Stimulated activated memory B cell treated with anti-CD40 and anti-IgM and Interleukin-4, amounts not matched to agents 10 μg/mL and 1 μg/mL and 100 μg/mL, for 72 hours (primary cell): ENCODE measurements around the gene MDP1.
A peak's percentile ranks its signal among the peaks of the same experiment; 100 is the strongest.

ENCODE experiments used
- ATAC-seq: fragments of 150-1000 bp; cut with Tn5 transposase; 2 replicates; pipeline ENCODE4 v1.10.0; 2021
- H3K27ac Mint-ChIP-seq: one replicate; pipeline ENCODE4 v1.8.0; 2022; ENCODE audit warnings: mild to moderate bottlenecking, mixed read lengths
- H3K27me3 Mint-ChIP-seq: one replicate; pipeline ENCODE4 v1.8.0; 2022; ENCODE audit warnings: mixed read lengths
- H3K36me3 Mint-ChIP-seq: one replicate; pipeline ENCODE4 v1.8.0; 2022; ENCODE audit warnings: mixed read lengths
- H3K4me1 Mint-ChIP-seq: one replicate; pipeline ENCODE4 v1.8.0; 2022; ENCODE audit warnings: mixed read lengths
- H3K4me3 Mint-ChIP-seq: one replicate; pipeline ENCODE4 v1.8.0; 2022; ENCODE audit warnings: mild to moderate bottlenecking, moderate library complexity, mixed read lengths
- H3K9me3 Mint-ChIP-seq: one replicate; pipeline ENCODE4 v1.8.0; 2022; ENCODE audit warnings: mixed read lengths

The MDP1 gene

DNA sequence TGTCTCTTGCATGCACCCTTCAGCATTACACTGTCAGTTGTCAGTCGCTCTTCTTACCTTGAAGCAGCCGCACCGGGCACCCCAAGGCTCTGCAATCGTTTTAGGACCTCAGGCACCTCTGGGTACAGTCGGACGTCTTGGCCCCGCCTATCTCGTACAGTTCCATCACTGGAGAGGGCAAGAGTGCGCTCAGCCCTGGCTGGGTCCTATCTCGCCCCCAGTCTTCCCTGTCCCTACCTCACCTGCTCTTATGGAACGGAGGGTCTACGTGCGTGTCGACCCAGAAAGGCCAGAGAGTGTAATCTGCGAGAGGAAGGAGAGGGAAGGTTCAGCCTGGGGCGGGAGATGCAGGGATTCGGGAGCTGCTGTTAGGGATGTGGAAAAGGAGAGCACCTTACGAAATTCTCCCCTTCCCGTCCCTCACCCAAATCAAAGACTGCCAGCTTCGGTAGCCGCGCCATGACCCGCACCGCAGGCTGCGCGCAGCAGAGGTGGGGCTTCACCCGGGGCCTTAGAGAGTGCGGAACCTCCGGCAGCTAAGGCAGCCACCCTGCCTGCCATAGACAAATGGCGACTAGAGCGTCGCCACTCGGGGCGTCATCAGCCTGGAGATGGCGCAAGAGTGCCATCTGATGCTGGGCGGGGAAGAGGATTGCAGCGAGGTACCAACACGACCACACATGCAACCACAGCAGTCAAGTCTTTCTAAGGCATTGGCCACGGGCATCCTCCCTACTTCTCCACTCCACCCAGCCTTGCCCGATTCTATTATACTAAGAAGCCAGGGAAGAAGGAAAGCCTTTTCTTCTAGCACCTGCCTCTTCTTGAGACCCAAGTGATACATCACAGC lies at the start of gene MDP1:
Gene MDP1 (minus strand): TSS at position 572 of the 850 bp plus-strand sequence. CDS start 111 bp downstream, at position 461.
- H3K4me1 Mint-ChIP-seq = peaks cover 44% of the 10 kb centered on the region
- H3K36me3 Mint-ChIP-seq = peaks cover 15% of the 10 kb centered on the region
- no peaks in the 10 kb centered on the region for H3K27me3 Mint-ChIP-seq
- H3K9me3 Mint-ChIP-seq = no peaks in the 10 kb centered on the region
- H3K4me3 Mint-ChIP-seq = peak within 1 kb of the TSS; percentile 93
- H3K27ac Mint-ChIP-seq = peak within 1 kb of the TSS; percentile 94
- peak; percentile 90 for ATAC-seq

DNA sequence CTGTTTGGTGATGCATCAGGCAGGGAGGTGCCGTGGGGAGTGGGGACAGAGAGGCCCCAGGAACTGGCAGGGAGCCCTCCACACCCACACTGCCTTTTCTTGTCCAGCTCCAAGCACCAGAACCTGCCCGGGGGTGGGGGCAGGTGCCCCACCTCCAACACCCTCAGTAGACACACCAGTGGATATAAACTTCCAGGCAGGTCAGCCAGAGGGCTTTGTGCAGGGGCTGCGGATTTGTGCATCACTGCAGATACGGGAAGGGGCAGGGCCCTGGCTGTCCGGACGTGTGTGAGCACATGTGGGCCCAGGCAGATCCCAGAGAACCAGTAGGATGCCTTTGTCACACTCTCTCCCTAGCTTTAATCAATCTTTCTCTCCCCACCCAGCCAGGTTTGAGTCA lies 48.4 kb upstream of the MDP1 start:
- Mint-ChIP-seq H3K9me3 (no peaks in the 10 kb centered on the region), H3K27ac (no peak overlapping the region), H3K36me3 (peaks cover 35% of the 10 kb centered on the region), H3K27me3 (no peaks in the 10 kb centered on the region), H3K4me1 (peaks cover 10% of the 10 kb centered on the region), H3K4me3 (no peak overlapping the region)
- no peak for ATAC-seq

DNA sequence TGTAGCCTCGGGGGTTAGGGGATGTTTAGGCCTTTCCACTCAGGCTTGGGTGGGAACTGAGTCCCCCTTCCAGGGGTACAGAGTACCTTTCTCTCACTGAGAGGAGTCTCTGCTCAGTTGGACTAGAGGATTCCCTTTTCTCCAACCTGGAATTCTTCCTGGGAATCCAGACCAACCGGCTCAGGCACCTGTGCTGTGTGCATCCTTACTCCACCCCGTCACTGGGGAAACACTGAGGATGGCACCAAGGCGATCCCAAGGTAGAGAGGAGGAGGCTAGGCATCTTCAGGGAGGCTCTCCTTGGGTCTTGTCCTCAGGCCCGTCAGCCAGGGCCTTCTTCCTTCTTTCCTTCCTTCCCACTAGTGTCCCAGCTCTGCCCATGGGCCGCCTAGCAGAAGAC lies 48.0 kb upstream of the MDP1 start:
- H3K9me3 Mint-ChIP-seq = no peaks in the 10 kb centered on the region
- ATAC-seq = no peak
- no peak overlapping the region for H3K27ac Mint-ChIP-seq
- peaks cover 33% of the 10 kb centered on the region for H3K36me3 Mint-ChIP-seq
- H3K27me3 Mint-ChIP-seq = no peaks in the 10 kb centered on the region
- H3K4me3 Mint-ChIP-seq = no peak overlapping the region
- peaks cover 10% of the 10 kb centered on the region for H3K4me1 Mint-ChIP-seq

DNA sequence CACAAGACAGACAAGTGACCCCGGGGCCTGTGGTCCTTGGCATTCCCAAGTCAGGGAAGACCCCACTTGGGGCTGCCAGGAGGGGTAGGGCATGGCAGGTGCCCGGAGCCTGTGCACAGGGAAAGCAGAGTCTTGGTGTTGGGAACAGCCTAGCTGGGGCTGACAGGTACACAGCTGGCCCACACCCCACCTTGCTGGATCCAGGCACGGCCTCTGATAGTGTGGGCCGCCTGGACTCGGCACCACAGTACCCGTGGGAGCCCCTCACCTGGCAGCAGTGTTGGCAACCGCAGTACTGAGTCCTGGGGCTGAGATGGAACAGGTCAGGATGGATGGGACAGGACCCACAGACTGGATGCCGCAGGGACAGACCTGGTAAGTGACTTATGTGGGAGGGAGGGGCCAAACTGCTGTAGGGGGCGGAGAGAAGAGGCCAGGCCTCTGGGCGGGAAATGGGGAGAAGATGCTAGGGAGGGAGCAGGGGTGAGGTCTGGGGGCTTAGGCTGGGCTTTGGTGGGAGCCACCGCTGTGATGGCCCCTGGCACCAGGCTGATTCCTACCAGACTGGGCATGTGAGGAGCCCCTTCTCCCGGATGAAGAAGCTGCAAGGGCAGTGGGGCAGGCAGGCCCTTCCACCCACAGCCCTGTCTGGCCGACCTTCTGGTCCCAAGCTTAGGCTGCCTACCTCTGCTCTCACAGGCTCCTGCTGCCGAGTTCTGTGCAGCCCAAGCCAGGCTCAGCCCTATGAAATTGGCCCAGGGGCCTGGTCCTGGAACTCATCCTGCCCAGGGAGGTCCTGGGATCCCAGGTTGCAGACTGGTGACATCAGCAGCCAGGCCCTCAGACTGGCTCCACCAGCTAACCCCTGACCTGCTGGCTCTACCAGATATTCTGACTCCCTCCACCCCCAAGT lies 47.2 kb upstream of the MDP1 start, which contains the start of gene TGM1:
Gene TGM1 (minus strand): TSS at position 357 of the 913 bp plus-strand sequence. CDS start 825 bp downstream, outside the sequence.
- peaks cover 10% of the 10 kb centered on the region for H3K4me1 Mint-ChIP-seq
- H3K36me3 Mint-ChIP-seq = peaks cover 33% of the 10 kb centered on the region
- ATAC-seq = no peak
- H3K9me3 Mint-ChIP-seq = no peaks in the 10 kb centered on the region
- no peak within 1 kb of the TSS for H3K4me3 Mint-ChIP-seq
- H3K27ac Mint-ChIP-seq = no peak within 1 kb of the TSS
- no peaks in the 10 kb centered on the region for H3K27me3 Mint-ChIP-seq

DNA sequence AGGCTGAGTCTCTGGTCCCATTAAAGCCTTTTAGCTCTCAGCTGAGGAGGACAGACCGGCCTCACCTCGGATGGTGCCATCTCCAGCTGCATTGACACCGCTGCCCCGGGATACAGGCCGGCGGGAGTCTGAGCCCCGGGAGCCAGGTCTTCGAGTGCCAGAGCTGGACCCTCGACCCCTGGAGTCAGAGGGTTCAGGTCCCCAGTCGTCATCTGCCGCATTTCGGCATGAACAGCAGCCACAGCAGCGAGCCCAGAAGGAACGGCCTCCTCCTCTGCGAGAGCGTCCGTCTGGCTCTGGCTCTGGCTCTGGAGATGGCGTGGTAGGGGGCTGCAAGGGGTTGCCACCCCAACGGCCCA lies 46.1 kb upstream of the MDP1 start:
- Mint-ChIP-seq H3K9me3 (no peaks in the 10 kb centered on the region), H3K4me3 (no peak overlapping the region), H3K27ac (no peak overlapping the region), H3K27me3 (no peaks in the 10 kb centered on the region), H3K36me3 (peaks cover 29% of the 10 kb centered on the region), H3K4me1 (peaks cover 5% of the 10 kb centered on the region)
- ATAC-seq = no peak

DNA sequence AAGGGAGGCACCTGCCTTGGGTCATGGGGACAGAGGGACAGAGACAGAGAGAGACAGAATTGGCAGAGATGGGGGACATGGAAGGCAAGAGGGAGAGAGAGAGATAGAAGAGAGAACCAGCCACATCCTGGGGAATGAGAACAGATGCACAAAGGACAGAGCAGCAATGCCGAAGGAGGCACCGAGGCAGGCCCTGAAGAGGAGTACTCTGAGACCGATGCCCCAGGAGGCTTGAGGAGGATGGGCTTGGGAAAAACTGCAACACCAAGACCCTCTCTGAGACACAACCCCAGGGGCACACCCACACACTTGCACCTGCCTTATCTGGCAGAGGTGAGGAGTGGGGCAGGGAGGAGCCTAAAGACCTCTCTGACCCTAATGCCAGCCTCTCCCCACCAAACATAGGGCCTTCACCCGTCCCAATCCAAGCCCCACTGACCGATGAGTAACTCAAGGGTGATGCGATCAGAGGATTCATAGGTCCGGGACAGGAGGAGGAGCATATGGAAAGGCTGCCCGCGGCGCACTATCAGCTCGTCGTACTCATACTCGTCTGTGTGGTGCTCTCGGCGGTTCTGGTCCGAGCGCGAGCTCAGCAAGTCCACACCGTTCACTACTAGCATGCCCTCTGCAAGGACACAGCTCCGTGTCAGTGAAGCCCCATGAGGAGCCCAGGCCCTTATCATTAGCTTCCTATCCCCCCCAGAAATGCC lies 45.5 kb upstream of the MDP1 start:
- Mint-ChIP-seq H3K27me3 (no peaks in the 10 kb centered on the region), H3K27ac (no peak overlapping the region), H3K36me3 (peaks cover 27% of the 10 kb centered on the region), H3K9me3 (no peaks in the 10 kb centered on the region), H3K4me1 (no peaks in the 10 kb centered on the region), H3K4me3 (no peak overlapping the region)
- no peak for ATAC-seq

DNA sequence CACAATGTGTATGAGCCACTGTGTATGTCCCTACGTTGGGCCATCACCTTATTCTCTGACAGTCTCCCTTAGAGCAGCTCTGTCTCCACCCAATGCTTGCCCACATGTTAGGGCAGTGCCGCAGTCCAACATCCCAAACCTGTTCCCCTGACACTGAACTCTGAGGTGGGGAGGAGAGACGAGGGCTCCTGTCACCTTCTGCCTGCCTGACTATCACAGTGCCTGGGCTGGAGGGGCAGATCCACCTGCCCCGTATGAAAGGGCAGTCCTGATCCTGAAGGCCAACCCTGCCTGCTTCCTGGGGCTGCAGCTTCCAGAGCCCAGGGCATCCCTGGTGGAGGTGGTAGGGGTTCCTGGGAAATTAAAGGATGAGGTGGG lies 44.9 kb upstream of the MDP1 start:
- H3K4me1 Mint-ChIP-seq = no peaks in the 10 kb centered on the region
- H3K27ac Mint-ChIP-seq = no peak overlapping the region
- ATAC-seq = no peak
- peaks cover 22% of the 10 kb centered on the region for H3K36me3 Mint-ChIP-seq
- H3K9me3 Mint-ChIP-seq = no peaks in the 10 kb centered on the region
- H3K4me3 Mint-ChIP-seq = no peak overlapping the region
- H3K27me3 Mint-ChIP-seq = no peaks in the 10 kb centered on the region

DNA sequence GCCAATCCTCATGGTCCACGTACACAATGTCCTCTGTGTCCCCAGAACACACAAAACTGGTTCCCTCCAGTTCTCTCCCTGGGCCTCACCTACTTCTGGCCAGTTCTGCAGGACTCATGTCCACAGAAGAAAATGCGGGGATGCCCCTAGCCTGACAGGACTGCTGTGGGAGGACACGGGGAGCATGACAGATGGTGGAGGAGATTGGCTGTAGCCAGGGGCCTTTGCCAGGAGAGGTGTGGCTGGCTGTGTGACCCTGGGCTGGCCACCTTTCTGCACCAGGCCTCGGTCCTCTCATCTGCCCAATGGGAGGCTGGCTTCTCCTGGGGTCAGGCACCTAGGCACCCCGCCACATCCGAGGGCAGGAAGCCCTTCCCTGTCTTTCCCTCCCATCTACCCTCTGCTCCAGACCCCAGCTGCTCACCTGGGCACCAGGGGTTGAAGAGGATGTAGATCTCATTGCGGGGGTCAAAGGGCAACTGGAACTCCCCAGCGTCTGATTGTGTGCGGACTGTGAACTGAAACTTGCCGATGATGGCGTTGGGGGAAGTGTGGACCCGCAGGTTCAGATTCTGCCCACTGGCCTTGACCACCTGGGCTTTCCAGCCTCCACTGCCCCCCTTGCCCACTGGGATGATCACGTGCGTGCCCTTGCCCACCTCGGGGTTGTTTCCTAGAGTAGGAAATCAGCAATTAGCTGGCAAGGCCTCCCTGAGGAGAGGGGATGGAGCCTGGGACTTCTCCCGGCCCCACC lies 44.3 kb upstream of the MDP1 start:
- no peak overlapping the region for H3K4me3 Mint-ChIP-seq
- no peak for ATAC-seq
- no peaks in the 10 kb centered on the region for H3K9me3 Mint-ChIP-seq
- no peaks in the 10 kb centered on the region for H3K4me1 Mint-ChIP-seq
- no peaks in the 10 kb centered on the region for H3K27me3 Mint-ChIP-seq
- peaks cover 22% of the 10 kb centered on the region for H3K36me3 Mint-ChIP-seq
- H3K27ac Mint-ChIP-seq = no peak overlapping the region

DNA sequence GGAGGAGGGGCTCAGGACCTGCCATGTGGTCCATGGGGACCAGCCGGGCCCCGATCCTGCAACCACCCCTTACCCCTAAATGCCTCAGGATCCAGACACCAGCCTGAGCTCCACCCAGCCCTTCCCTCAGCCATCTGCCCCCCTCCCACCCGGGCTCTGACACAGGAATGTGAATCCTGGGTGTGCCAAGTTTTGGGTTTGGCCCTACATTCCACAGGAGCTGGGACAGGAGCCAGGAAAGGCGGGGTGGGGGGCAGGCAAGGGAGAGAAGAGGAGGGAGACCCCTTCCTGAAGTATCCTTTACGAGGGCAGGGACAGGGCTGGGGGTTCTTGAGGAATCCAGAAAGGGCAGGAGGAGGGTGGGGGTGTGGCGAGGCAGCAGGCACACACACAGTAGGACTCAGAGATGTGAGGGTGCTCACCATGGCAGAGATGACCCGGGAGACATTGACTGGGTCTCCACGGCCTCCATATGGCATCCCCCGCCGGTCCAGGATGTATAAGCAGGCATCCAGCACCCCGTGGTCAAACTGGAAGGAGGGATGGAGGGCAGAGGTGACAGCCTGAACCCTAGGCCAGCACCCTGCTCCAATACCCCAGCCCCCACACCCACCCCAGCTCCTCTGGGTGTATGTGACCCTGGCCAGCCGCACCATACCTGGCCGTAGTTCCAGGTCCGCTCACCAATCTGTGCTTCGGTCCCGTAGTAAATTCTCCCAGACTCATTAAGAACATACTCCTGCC lies 43.6 kb upstream of the MDP1 start:
- H3K4me3 Mint-ChIP-seq = no peak overlapping the region
- no peak overlapping the region for H3K27ac Mint-ChIP-seq
- no peaks in the 10 kb centered on the region for H3K9me3 Mint-ChIP-seq
- H3K4me1 Mint-ChIP-seq = no peaks in the 10 kb centered on the region
- ATAC-seq = no peak
- H3K27me3 Mint-ChIP-seq = no peaks in the 10 kb centered on the region
- peaks cover 27% of the 10 kb centered on the region for H3K36me3 Mint-ChIP-seq

DNA sequence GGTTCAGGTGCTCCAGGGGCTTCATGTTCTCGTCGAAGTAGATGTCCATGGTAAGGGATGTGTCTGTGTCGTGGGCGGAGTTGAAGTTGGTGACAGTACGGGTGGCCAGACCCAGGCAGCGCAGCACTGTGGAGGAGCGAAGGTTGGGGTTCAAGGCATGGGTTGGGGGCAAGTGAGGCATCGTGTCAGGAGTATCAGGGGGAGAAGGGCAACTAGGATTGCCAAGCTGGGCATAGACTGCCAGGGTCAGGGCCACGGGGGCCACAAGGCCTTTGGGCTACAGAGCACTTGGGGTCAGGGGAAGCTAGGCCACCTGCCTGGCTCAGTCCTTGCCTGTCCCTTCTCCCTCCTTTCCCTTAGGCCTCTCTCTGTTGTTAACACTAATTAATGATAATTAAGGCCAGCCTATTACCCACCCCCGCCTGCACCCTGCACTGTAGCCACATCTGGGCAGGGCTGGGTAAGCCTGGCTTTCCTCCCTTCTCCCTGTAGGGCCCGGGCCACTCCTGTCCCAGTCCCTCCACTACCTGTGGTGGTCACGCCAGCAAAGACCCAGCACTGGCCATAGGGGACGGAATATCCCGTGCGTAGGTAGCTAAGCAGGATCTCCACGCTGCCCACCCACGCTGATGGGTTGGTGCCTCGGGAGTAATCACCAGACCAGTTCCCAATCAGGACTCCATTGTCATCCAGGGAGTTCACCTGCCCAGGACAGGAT lies 42.8 kb upstream of the MDP1 start:
- ATAC-seq = no peak
- Mint-ChIP-seq H3K4me1 (no peaks in the 10 kb centered on the region), H3K4me3 (no peak overlapping the region), H3K36me3 (peaks cover 34% of the 10 kb centered on the region), H3K27me3 (no peaks in the 10 kb centered on the region), H3K9me3 (no peaks in the 10 kb centered on the region), H3K27ac (no peak overlapping the region)

DNA sequence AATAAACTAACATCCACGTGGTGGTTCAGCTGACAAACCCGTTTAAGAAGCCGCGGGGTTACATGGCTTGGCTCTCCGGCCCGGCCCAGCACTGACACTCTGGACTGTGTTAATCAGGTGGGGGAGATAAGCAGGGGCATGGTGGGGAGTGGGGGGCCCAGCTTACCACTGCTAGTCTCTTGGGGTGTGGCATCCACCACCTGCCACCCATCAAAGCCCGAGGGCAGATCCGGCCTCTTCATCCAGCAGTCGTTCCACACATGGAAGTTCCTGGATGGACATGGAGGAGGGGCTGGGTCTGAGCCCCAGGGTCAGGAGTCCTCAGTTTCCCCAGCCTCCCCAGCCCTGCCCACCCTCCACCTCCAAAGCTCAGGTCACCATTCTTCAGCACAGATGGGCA lies 42.3 kb upstream of the MDP1 start:
- no peak overlapping the region for H3K27ac Mint-ChIP-seq
- no peaks in the 10 kb centered on the region for H3K27me3 Mint-ChIP-seq
- no peaks in the 10 kb centered on the region for H3K4me1 Mint-ChIP-seq
- ATAC-seq = no peak
- H3K4me3 Mint-ChIP-seq = no peak overlapping the region
- no peaks in the 10 kb centered on the region for H3K9me3 Mint-ChIP-seq
- peaks cover 36% of the 10 kb centered on the region for H3K36me3 Mint-ChIP-seq

DNA sequence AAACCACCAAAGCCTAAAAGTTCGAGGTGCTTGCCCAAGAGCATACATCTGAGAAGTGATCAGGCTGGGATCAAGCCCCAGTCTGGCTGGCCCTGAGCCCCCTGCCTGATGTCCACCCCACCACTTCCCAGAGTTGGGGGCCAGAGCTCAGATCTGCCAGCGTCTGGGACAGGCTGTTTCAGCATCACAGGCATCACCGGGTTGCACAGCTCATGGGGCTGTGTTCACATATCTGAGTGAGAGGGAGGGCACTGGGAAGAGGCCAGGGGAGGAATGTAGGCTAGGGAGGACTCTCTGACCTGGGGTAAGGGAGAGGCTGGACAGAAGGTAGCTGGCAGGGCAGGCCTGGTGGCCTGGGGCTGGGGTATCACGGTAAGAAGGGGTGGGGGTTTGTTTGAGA lies 41.1 kb upstream of the MDP1 start:
- Mint-ChIP-seq H3K36me3 (peaks cover 26% of the 10 kb centered on the region), H3K4me1 (no peaks in the 10 kb centered on the region), H3K9me3 (no peaks in the 10 kb centered on the region), H3K4me3 (no peak overlapping the region), H3K27ac (no peak overlapping the region), H3K27me3 (no peaks in the 10 kb centered on the region)
- no peak for ATAC-seq

DNA sequence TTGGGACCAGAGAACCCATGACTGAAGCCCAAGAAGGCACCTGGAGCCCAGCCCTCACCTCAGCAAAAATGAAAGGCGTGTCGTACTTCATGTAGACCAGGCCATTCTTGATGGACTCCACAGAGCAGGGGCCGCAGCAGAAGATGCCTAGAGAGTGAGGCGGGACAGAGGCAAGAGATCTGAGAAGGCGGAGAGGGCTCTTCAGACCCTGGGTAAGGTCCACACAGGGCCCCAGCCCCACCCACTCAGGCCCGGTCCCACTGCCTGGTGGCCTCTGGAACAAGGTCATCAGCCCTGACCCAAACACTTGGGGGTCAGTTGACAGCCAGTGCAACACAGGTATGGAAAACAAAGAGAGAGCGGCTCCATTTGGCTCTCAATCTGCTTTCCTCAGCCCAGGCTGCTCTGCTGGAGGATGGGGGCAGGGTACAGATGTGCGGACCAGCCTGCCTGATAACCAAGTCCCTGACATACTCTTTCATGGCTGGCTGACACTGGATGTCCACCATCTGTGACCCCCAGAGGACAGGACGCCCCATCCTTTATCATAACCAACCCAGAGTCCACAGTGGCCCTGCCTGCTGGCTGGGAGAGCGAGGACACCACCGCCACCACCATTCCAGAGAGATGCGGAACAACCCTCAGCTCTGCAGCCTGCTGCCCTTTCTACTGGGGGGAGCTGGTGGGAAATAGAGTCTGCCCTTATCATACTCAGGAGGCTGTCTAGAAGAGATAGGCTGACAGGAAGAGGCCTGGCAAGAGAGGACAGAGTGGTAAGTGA lies 40.3 kb upstream of the MDP1 start:
- H3K27ac Mint-ChIP-seq = peak overlapping the region; percentile 27
- ATAC-seq = no peak
- peaks cover 23% of the 10 kb centered on the region for H3K36me3 Mint-ChIP-seq
- H3K4me1 Mint-ChIP-seq = no peaks in the 10 kb centered on the region
- H3K4me3 Mint-ChIP-seq = no peak overlapping the region
- no peaks in the 10 kb centered on the region for H3K9me3 Mint-ChIP-seq
- no peaks in the 10 kb centered on the region for H3K27me3 Mint-ChIP-seq
